Vagina (tissue), 2 donors: Measurements from ENCODE around the gene IL36A. TPM values are rescaled to one million over a fixed set of nuclear protein-coding genes. Genes with fewer than 3 reads are reported as not detected.

Source experiments
- DNase-seq, 2 donors: peaks; one replicate each; pipeline ENCODE4 v3.0.0-alpha.2; 2017; ENCODE audit errors: extremely low spot score in 2 of 2
- H3K27ac ChIP-seq: fragments of 200-600 bp; sonication (generic); one replicate; pipeline ENCODE4 v1.5.1; 2019
- H3K27me3 ChIP-seq: fragments of 200-600 bp; sonication (generic); one replicate; pipeline ENCODE4 v1.5.1; 2019
- H3K36me3 ChIP-seq, 2 donors: fragments of 200-600 bp; sonication (generic); one replicate each; pipeline ENCODE4 v1.5.1; 2017 to 2019
- H3K4me1 ChIP-seq: fragments of 200-600 bp; sonication (generic); one replicate; pipeline ENCODE4 v1.5.1; 2019
- H3K4me3 ChIP-seq, 2 donors: fragments of 200-600 bp; sonication (generic); 1 replicate in 1 of 2; 2 replicates in 1 of 2; pipeline ENCODE4 v1.5.1; 2016 to 2019
- H3K9me3 ChIP-seq: fragments of 200-600 bp; sonication (generic); one replicate; pipeline ENCODE4 v1.5.1; 2019
- CTCF ChIP-seq, 3 experiments: fragments of 450-650 bp in 2 of 3; fragments of 200-600 bp in 1 of 3; sonication (generic) in 1 of 3; IDR thresholded peaks; one replicate each; pipeline ENCODE4 v1.5.1; 2017 to 2019; ENCODE audit warnings: antibody characterized with exemption in 3 of 3, mild to moderate bottlenecking in 2 of 3, moderate library complexity in 2 of 3
- POLR2A ChIP-seq, 2 donors: fragments of 450-650 bp; IDR thresholded peaks; one replicate each; pipeline ENCODE4 v1.6.1; 2017; ENCODE audit warnings: antibody characterized with exemption in 2 of 2, mild to moderate bottlenecking in 2 of 2, moderate library complexity in 2 of 2
- POLR2AphosphoS5 ChIP-seq, 2 donors: sonication (generic); formaldehyde crosslinking; IDR thresholded peaks; one replicate each; pipeline ENCODE4 v1.9.0; 2017; ENCODE audit warnings: antibody characterized with exemption in 2 of 2, mild to moderate bottlenecking in 2 of 2, low read depth in 1 of 2; ENCODE audit not compliant: insufficient read depth in 1 of 2
- intact Hi-C: fragments of 100-400 bp; cut with DNase I; formaldehyde crosslinking; loops from one replicate; pipeline ENCODE4 v1.15.1; 2023
- total RNA-seq: library from RNA; depleted of rRNA; stranded (reverse); fragments of >200 nt; gene quantifications from one replicate; pipeline ENCODE4 v1.2.3, GENCODE V29; 2016

The IL36A gene
- total RNA-seq, 1 donor from 2014 or later = 2.7 TPM

- Histone ChIP-seq H3K4me1 (no peaks in the 10 kb centered on the region), H3K9me3 (no peaks in the 10 kb centered on the region), H3K4me3 (no peak overlapping the region), H3K27ac (no peak overlapping the region), H3K36me3 (no peaks in the 10 kb centered on the region), H3K27me3 (no peaks in the 10 kb centered on the region)
- TF ChIP-seq CTCF (IDR thresholded peaks at IDR 0.05) (no peak), POLR2A (IDR thresholded peaks at IDR 0.05) (no peak), POLR2AphosphoS5 (IDR thresholded peaks at IDR 0.05; ENCODE audit: insufficient read depth in 1 of 2, low read depth in 1 of 2) (no peak)
- DNase-seq = no peak
- intact Hi-C loops = no loop called here
Measured at GRCh38 chr2:113015655-113016054, 10.4 kb downstream of the IL36A start.

GRCh38 chr2:113018509-113018908 lies 13.2 kb downstream of the IL36A start:
- Histone ChIP-seq H3K36me3 (no peaks in the 10 kb centered on the region), H3K27ac (no peak overlapping the region), H3K27me3 (no peaks in the 10 kb centered on the region), H3K4me1 (no peaks in the 10 kb centered on the region), H3K9me3 (no peaks in the 10 kb centered on the region), H3K4me3 (no peak overlapping the region)
- TF ChIP-seq POLR2AphosphoS5 (IDR thresholded peaks at IDR 0.05; ENCODE audit: insufficient read depth in 1 of 2, low read depth in 1 of 2) = no peak
- no peak for TF ChIP-seq CTCF (IDR thresholded peaks at IDR 0.05)
- no peak for TF ChIP-seq POLR2A (IDR thresholded peaks at IDR 0.05)
- intact Hi-C loops = no loop called here
- DNase-seq = peak in 1 of 2 donors; percentile 42

GRCh38 chr2:113021312-113021711 lies 16.1 kb downstream of the IL36A start:
- Histone ChIP-seq H3K9me3 (no peaks in the 10 kb centered on the region), H3K27ac (no peak overlapping the region), H3K4me3 (no peak overlapping the region), H3K27me3 (no peaks in the 10 kb centered on the region), H3K4me1 (no peaks in the 10 kb centered on the region), H3K36me3 (no peaks in the 10 kb centered on the region)
- intact Hi-C loops = no loop called here
- TF ChIP-seq POLR2AphosphoS5 (IDR thresholded peaks at IDR 0.05; ENCODE audit: insufficient read depth in 1 of 2, low read depth in 1 of 2) (no peak), CTCF (IDR thresholded peaks at IDR 0.05) (no peak), POLR2A (IDR thresholded peaks at IDR 0.05) (no peak)
- DNase-seq = no peak

- no peaks in the 10 kb centered on the region for H3K4me1 ChIP-seq
- H3K27me3 ChIP-seq = no peaks in the 10 kb centered on the region
- H3K27ac ChIP-seq = no peak overlapping the region
- no peaks in the 10 kb centered on the region for H3K9me3 ChIP-seq
- no peak overlapping the region for H3K4me3 ChIP-seq
- intact Hi-C loops = no loop called here
- no peak for DNase-seq
- no peaks in the 10 kb centered on the region for H3K36me3 ChIP-seq
- no peak for TF ChIP-seq CTCF (IDR thresholded peaks at IDR 0.05)
- no peak for TF ChIP-seq POLR2A (IDR thresholded peaks at IDR 0.05)
- TF ChIP-seq POLR2AphosphoS5 (IDR thresholded peaks at IDR 0.05; ENCODE audit: insufficient read depth in 1 of 2, low read depth in 1 of 2) = no peak
Measured at GRCh38 chr2:113024764-113025163, 19.5 kb downstream of the IL36A start.

GRCh38 chr2:113025737-113026136 lies 20.5 kb downstream of the IL36A start:
- Histone ChIP-seq H3K9me3 (no peaks in the 10 kb centered on the region), H3K4me3 (no peak overlapping the region), H3K36me3 (no peaks in the 10 kb centered on the region), H3K27me3 (no peaks in the 10 kb centered on the region), H3K27ac (no peak overlapping the region), H3K4me1 (no peaks in the 10 kb centered on the region)
- TF ChIP-seq POLR2AphosphoS5 (IDR thresholded peaks at IDR 0.05; ENCODE audit: insufficient read depth in 1 of 2, low read depth in 1 of 2) = no peak
- TF ChIP-seq CTCF (IDR thresholded peaks at IDR 0.05) = no peak
- no peak for TF ChIP-seq POLR2A (IDR thresholded peaks at IDR 0.05)
- intact Hi-C loops = no loop called here
- no peak for DNase-seq
